Tibial nerve (tissue), 4 donors: ENCODE data around the gene P4HA1.

Experiments used
- CTCF ChIP-seq, 5 experiments: fragments of 200-600 bp in 3 of 5; fragments of 450-650 bp in 2 of 5; sonication (generic) in 3 of 5; IDR thresholded peaks; one replicate each; pipeline ENCODE4 v1.5.1; 2016 to 2019; ENCODE audit warnings: antibody characterized with exemption in 5 of 5, mild to moderate bottlenecking in 3 of 5, moderate library complexity in 2 of 5
- EP300 ChIP-seq, 2 donors: sonication (generic); formaldehyde crosslinking; IDR thresholded peaks; one replicate each; pipeline ENCODE4 v1.6.1; 2017; ENCODE audit warnings: antibody characterized with exemption in 2 of 2, mild to moderate bottlenecking in 1 of 2
- POLR2A ChIP-seq, 2 donors: fragments of 450-650 bp; IDR thresholded peaks; one replicate each; pipeline ENCODE4 v1.6.1; 2017; ENCODE audit warnings: antibody characterized with exemption in 2 of 2, mild to moderate bottlenecking in 2 of 2, moderate library complexity in 2 of 2

GRCh38 chr10:73131301-73131700 lies 34.6 kb upstream of the P4HA1 start:
- no peak for TF ChIP-seq CTCF (IDR thresholded peaks at IDR 0.05)
- no peak for TF ChIP-seq POLR2A (IDR thresholded peaks at IDR 0.05)
- no peak for TF ChIP-seq EP300 (IDR thresholded peaks at IDR 0.05)
